ENCODE measurements around the gene PPFIA3.
A peak's percentile ranks its signal among the peaks of the same experiment; 100 is the strongest.

Gene PPFIA3

DNA sequence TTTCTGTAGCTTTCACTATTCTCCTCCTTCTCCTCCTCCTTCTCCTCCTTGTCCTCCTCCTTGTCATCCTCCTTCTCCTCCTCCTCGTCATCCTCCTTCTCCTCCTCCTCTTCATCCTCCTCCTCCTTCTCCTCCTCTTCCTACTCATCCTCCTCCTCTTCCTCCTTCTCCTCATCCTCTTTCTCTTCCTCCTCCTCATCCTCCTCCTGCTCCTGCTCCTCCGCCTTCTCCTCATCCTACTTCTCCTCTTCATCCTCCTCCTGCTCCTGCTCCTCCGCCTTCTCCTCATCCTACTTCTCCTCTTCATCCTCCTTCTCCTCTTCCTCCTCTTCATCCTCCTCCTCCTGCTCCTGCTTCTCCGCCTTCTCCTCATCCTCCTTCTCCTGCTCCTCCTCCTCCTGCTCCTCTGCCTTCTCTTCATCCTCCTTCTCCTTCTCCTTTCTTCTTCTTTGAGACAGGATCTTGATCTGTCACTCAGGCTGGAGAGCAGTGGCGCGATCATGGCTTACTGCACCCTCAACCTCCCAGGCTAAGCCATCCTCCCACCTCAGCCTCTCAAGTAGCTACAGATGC is 74.6 kb downstream of the PPFIA3 start:
- Histone ChIP-seq H3K27ac (no peak overlapping the region), H2AFZ (no peak overlapping the region), H3K36me3 (ENCODE audit: control insufficient read depth, insufficient read depth, low read length) (no peaks in the 10 kb centered on the region), H3K4me3 (ENCODE audit: low read depth, low read length) (no peak overlapping the region), H3K79me2 (no peaks in the 10 kb centered on the region), H3K27me3 (ENCODE audit: control insufficient read depth, insufficient read depth, low read length) (no peaks in the 10 kb centered on the region), H3K9me3 (ENCODE audit: control insufficient read depth, low read length) (no peaks in the 10 kb centered on the region), H3K4me2 (ENCODE audit: low read length) (no peak overlapping the region), H3K9ac (no peak overlapping the region), H3K4me1 (peaks cover 6% of the 10 kb centered on the region)
- TF ChIP-seq, protein P1, sequence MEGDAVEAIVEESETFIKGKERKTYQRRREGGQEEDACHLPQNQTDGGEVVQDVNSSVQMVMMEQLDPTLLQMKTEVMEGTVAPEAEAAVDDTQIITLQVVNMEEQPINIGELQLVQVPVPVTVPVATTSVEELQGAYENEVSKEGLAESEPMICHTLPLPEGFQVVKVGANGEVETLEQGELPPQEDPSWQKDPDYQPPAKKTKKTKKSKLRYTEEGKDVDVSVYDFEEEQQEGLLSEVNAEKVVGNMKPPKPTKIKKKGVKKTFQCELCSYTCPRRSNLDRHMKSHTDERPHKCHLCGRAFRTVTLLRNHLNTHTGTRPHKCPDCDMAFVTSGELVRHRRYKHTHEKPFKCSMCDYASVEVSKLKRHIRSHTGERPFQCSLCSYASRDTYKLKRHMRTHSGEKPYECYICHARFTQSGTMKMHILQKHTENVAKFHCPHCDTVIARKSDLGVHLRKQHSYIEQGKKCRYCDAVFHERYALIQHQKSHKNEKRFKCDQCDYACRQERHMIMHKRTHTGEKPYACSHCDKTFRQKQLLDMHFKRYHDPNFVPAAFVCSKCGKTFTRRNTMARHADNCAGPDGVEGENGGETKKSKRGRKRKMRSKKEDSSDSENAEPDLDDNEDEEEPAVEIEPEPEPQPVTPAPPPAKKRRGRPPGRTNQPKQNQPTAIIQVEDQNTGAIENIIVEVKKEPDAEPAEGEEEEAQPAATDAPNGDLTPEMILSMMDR (IDR thresholded peaks at IDR 0.05), result no peak

DNA sequence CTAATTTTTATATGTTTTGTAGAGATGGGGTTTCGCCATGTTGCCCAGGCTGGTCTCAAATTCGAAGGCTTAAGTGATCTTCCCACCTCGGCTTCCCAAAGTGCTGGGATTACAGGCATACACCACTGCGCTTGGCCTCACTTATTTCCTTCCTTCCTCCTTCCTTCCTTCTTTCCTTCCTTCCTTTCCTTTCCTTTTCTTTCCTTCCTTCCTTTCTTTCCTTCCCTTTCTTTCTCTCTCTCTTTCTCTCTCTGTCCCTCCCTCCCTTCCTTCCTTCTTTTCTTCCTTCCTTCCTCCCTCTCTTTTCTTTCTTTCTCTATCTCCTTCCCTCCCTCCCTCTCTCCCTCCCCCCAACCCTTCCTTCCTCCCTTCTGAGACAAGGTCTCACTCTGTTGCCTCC is 75.1 kb downstream of the PPFIA3 start:
- Histone ChIP-seq H3K4me3 (ENCODE audit: low read depth, low read length) (no peak overlapping the region), H2AFZ (no peak overlapping the region), H3K79me2 (no peaks in the 10 kb centered on the region), H3K4me2 (ENCODE audit: low read length) (no peak overlapping the region), H3K27ac (no peak overlapping the region), H3K9ac (no peak overlapping the region), H3K9me3 (ENCODE audit: control insufficient read depth, low read length) (no peaks in the 10 kb centered on the region), H3K36me3 (ENCODE audit: control insufficient read depth, insufficient read depth, low read length) (no peaks in the 10 kb centered on the region), H3K27me3 (ENCODE audit: control insufficient read depth, insufficient read depth, low read length) (no peaks in the 10 kb centered on the region), H3K4me1 (peaks cover 6% of the 10 kb centered on the region)
- TF ChIP-seq, protein P1 (IDR thresholded peaks at IDR 0.05), result no peak

DNA sequence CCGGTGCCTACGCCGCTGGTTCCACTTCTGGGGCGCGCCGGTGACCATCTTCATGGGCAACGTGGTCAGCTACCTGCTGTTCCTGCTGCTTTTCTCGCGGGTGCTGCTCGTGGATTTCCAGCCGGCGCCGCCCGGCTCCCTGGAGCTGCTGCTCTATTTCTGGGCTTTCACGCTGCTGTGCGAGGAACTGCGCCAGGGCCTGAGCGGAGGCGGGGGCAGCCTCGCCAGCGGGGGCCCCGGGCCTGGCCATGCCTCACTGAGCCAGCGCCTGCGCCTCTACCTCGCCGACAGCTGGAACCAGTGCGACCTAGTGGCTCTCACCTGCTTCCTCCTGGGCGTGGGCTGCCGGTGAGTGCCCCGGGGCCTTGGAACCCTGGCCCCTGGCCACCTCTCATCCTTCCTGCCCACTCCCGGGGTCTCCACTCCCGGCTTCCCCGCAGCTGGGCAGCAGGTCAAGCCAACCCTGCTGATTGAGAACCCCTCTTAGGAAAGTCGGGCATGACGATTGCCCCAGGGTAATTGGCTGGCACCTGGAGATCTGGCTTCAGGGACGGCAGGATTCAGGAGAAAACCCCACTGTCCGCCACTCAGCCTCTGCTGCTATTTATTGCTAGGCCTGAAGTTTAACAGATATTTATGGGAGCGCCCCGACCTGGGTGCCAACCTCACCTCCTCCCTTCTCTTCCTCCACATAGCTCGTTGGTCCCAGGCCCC is 77.3 kb downstream of the PPFIA3 start:
- Histone ChIP-seq H3K79me2 (no peaks in the 10 kb centered on the region), H2AFZ (peak overlapping the region; percentile 93), H3K27ac (no peak overlapping the region), H3K4me3 (ENCODE audit: low read depth, low read length) (no peak overlapping the region), H3K9me3 (ENCODE audit: control insufficient read depth, low read length) (no peaks in the 10 kb centered on the region), H3K9ac (no peak overlapping the region), H3K27me3 (ENCODE audit: control insufficient read depth, insufficient read depth, low read length) (no peaks in the 10 kb centered on the region), H3K36me3 (ENCODE audit: control insufficient read depth, insufficient read depth, low read length) (no peaks in the 10 kb centered on the region), H3K4me1 (peaks cover 6% of the 10 kb centered on the region), H3K4me2 (ENCODE audit: low read length) (peak overlapping the region; percentile 37)
- TF ChIP-seq, protein P1 (IDR thresholded peaks at IDR 0.05), result no peak

DNA sequence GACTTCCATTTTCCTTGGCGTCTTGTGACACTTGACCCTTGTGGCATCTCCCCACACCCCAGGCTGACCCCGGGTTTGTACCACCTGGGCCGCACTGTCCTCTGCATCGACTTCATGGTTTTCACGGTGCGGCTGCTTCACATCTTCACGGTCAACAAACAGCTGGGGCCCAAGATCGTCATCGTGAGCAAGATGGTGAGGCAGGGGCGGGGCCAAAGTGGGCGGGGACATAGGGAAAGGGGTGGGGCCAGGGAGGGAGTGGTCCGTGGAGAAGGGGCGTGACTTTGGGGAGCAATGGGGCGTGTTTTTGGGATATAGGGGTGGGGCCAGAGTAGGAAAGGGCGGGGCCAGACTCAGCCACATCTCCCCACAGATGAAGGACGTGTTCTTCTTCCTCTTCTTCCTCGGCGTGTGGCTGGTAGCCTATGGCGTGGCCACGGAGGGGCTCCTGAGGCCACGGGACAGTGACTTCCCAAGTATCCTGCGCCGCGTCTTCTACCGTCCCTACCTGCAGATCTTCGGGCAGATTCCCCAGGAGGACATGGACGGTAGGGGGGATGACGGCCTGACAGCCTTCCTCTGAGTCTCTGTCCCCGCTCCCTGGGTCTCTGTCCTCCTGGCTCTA is 81.0 kb downstream of the PPFIA3 start:
- Histone ChIP-seq H3K79me2 (no peaks in the 10 kb centered on the region), H3K4me3 (ENCODE audit: low read depth, low read length) (no peak overlapping the region), H3K9ac (no peak overlapping the region), H3K36me3 (ENCODE audit: control insufficient read depth, insufficient read depth, low read length) (no peaks in the 10 kb centered on the region), H2AFZ (no peak overlapping the region), H3K27me3 (ENCODE audit: control insufficient read depth, insufficient read depth, low read length) (no peaks in the 10 kb centered on the region), H3K4me1 (peaks cover 6% of the 10 kb centered on the region), H3K9me3 (ENCODE audit: control insufficient read depth, low read length) (no peaks in the 10 kb centered on the region), H3K27ac (no peak overlapping the region), H3K4me2 (ENCODE audit: low read length) (no peak overlapping the region)
- TF ChIP-seq, protein P1 (IDR thresholded peaks at IDR 0.05), result no peak
